Activated CD4-positive, alpha-beta memory T cell treated with anti-CD3 and anti-CD28 coated beads, Interleukin-2, amount 10 ng/mL, durations not matched to agents 7 days and 5 days (primary cell): ENCODE measurements around the gene STK32C. TPM values are rescaled to one million over a fixed set of nuclear protein-coding genes. Genes with fewer than 3 reads are reported as not detected.
"Not testable (repeated sequence)": the region's sequence is repeated elsewhere in the genome, so short reads cannot be mapped to it uniquely, and the experiment has no call there.

ENCODE experiments used
- CTCF ChIA-PET: fragments of 350-600 bp; sonication (Branson Sonifier 250); formaldehyde crosslinking; loops from one replicate; lab custom pipeline; 2021; ENCODE audit warnings: antibody characterized with exemption, inconsistent platforms; lab: Charles Lee
- POLR2A ChIA-PET: fragments of 350-600 bp; sonication (Branson Sonifier 250); formaldehyde crosslinking; loops from one replicate; lab custom pipeline; 2021; ENCODE audit warnings: antibody characterized with exemption; lab: Charles Lee
- DNase-seq: peaks from one replicate; pipeline ENCODE4 v3.0.0-alpha.2; 2020
- H3K27ac Mint-ChIP-seq: one replicate; pipeline ENCODE4 v1.8.0; 2021; ENCODE audit warnings: mild to moderate bottlenecking, mixed read lengths
- H3K27me3 Mint-ChIP-seq: one replicate; pipeline ENCODE4 v1.8.0; 2021; ENCODE audit warnings: mixed read lengths
- H3K36me3 Mint-ChIP-seq: one replicate; pipeline ENCODE4 v1.8.0; 2021; ENCODE audit warnings: low read depth, mixed read lengths
- H3K4me1 Mint-ChIP-seq: one replicate; pipeline ENCODE4 v1.8.0; 2021; ENCODE audit warnings: mixed read lengths
- H3K4me3 Mint-ChIP-seq: one replicate; pipeline ENCODE4 v1.8.0; 2021; ENCODE audit warnings: mild to moderate bottlenecking, mixed read lengths
- H3K9me3 Mint-ChIP-seq: one replicate; pipeline ENCODE4 v1.8.0; 2021; ENCODE audit warnings: mixed read lengths
- total RNA-seq, 2 experiments: library from RNA; stranded (reverse); gene quantifications; one replicate each; pipeline ENCODE4 v1.2.3, GENCODE V29; 2021

The STK32C gene
- total RNA-seq, 2 experiments from 2014 or later = 17.4 to 18.2 TPM

DNA sequence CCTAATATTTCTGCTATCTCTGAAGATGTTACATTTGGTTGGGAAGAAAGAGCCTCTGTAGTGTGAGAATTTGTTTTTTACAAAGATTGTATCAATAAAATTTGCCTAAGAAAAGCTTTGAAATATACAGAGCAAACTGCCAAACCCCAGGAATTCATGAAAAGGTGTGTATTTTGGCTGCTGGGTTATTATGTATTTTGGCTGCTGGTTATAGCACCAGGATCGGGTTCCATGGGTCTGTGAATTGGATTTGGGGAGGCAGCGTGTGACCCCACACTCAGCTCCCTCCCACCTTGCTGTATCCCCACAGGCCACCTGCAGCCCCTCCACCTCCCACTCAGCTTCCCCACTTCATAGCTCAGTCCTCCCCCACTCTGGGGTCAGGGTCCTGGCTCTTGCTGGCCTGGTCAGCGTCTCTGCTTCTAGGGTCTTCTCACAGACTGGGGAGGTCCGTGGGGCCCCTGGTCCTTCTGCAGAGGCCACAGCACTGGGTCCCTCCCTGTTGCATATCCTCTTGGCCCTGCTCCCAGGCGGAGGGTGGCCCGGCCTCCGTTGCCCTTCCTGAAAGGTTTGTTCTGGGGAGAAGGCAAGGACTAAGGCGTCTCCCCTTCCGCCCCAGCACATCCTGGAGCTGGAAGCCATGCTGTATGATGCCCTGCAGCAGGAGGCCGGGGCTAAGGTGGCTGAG lies 145.0 kb downstream of the STK32C start:
- Mint-ChIP-seq H3K27ac (peak overlapping the region; percentile 98), H3K4me1 (peaks cover 51% of the 10 kb centered on the region), H3K4me3 (no peak overlapping the region), H3K27me3 (no peaks in the 10 kb centered on the region), H3K36me3 (no peaks in the 10 kb centered on the region), H3K9me3 (no peaks in the 10 kb centered on the region)
- ChIA-PET CTCF (no interaction called here), POLR2A (interaction anchor here (0.7 to 0.8 kb wide), 2 partner anchors 10 to 168 kb away, joined by 4 read pairs; no protein-coding TSS in a partner anchor)
- no peak for DNase-seq

DNA sequence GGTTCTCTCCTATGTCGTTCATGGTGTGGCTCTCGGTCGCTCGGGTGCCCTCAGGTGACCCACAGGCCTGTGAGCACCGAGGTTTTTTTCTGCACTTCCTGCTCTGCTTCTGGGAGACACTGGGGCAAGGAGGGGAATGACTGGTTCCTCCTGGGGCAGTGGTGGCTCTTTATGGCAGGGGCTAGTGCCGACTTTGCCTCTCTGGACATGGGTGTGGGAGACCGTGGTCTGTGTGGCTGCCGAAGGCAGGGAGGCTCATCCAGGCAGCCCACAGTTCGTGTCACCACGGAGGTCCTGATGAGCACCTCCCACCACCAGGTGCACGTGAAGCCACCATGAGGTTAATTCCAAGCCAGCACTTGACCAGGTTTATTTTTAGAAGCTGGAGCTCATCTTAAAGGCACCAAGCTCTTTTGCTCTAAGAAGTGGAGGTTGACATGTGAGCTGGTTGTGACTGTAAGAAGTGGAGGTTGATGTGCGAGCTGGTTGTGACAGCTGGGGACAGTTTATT lies 145.7 kb downstream of the STK32C start:
- ChIA-PET CTCF (no interaction called here), POLR2A (interaction anchor here (0.7 to 0.8 kb wide), 2 partner anchors 10 to 169 kb away, joined by 4 read pairs; no protein-coding TSS in a partner anchor)
- no peaks in the 10 kb centered on the region for H3K27me3 Mint-ChIP-seq
- no peaks in the 10 kb centered on the region for H3K36me3 Mint-ChIP-seq
- H3K27ac Mint-ChIP-seq = peak overlapping the region; percentile 98
- DNase-seq = peak; percentile 67
- no peaks in the 10 kb centered on the region for H3K9me3 Mint-ChIP-seq
- H3K4me1 Mint-ChIP-seq = peaks cover 52% of the 10 kb centered on the region
- H3K4me3 Mint-ChIP-seq = peak overlapping the region; percentile 54

- H3K27me3 Mint-ChIP-seq, H3K4me3 Mint-ChIP-seq, POLR2A ChIA-PET, CTCF ChIA-PET, H3K9me3 Mint-ChIP-seq, H3K36me3 Mint-ChIP-seq: not testable (repeated sequence)
- H3K27ac Mint-ChIP-seq = peak overlapping the region; percentile 64
- peaks cover 43% of the 10 kb centered on the region for H3K4me1 Mint-ChIP-seq
- DNase-seq = peak; percentile 33
Measured at GRCh38 chr10:132160834-132161622, 146.7 kb downstream of the STK32C start.

DNA sequence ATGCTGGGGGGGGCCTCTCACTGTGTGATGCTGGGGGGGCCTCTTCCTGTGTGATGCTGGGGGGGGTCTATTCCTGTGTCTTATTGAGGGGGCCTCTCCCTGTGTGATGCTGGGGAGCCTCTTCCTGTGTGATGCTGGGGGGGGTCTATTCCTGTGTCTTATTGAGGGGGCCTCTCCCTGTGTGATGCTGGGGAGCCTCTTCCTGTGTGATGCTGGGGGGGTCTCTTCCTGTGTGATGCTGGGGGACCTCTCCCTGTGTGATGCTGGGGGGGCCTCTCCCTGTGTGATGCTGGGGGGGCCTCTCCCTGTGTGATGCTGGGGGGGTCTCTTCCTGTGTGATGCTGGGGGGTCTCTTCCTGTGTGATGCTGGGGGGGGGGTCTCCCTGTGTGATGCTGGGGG lies 147.5 kb downstream of the STK32C start:
- POLR2A ChIA-PET, H3K9me3 Mint-ChIP-seq, H3K4me3 Mint-ChIP-seq, H3K27me3 Mint-ChIP-seq, H3K36me3 Mint-ChIP-seq, CTCF ChIA-PET, DNase-seq: not testable (repeated sequence)
- Mint-ChIP-seq H3K4me1 (peaks cover 41% of the 10 kb centered on the region), H3K27ac (peak overlapping the region; percentile 85)

- DNase-seq = peak; percentile 62
- Mint-ChIP-seq H3K4me3 (peak overlapping the region; percentile 58), H3K4me1 (peaks cover 41% of the 10 kb centered on the region), H3K27ac (peak overlapping the region; percentile 85)
- H3K9me3 Mint-ChIP-seq, POLR2A ChIA-PET, CTCF ChIA-PET, H3K36me3 Mint-ChIP-seq, H3K27me3 Mint-ChIP-seq: not testable (repeated sequence)
Measured at GRCh38 chr10:132159302-132160230, 148.2 kb downstream of the STK32C start.

GRCh38 chr10:132158823-132159222 lies 148.9 kb downstream of the STK32C start:
- no peaks in the 10 kb centered on the region for H3K36me3 Mint-ChIP-seq
- H3K27ac Mint-ChIP-seq = peak overlapping the region; percentile 85
- peaks cover 38% of the 10 kb centered on the region for H3K4me1 Mint-ChIP-seq
- peak overlapping the region; percentile 58 for H3K4me3 Mint-ChIP-seq
- ChIA-PET POLR2A (no interaction called here), CTCF (no interaction called here)
- no peaks in the 10 kb centered on the region for H3K27me3 Mint-ChIP-seq
- peak; percentile 48 for DNase-seq
- no peaks in the 10 kb centered on the region for H3K9me3 Mint-ChIP-seq

GRCh38 chr10:132158122-132158741 lies 149.5 kb downstream of the STK32C start:
- H3K27ac Mint-ChIP-seq = no peak overlapping the region
- CTCF ChIA-PET = interaction anchor here (1.1 kb wide), 1 partner anchor 13 kb away, joined by 3 read pairs; no protein-coding TSS in a partner anchor
- peak; percentile 59 for DNase-seq
- no peaks in the 10 kb centered on the region for H3K27me3 Mint-ChIP-seq
- no peaks in the 10 kb centered on the region for H3K9me3 Mint-ChIP-seq
- H3K36me3 Mint-ChIP-seq = no peaks in the 10 kb centered on the region
- no peak overlapping the region for H3K4me3 Mint-ChIP-seq
- POLR2A ChIA-PET = no interaction called here
- H3K4me1 Mint-ChIP-seq = peaks cover 32% of the 10 kb centered on the region

Other genes starting within 250 kb of the STK32C start
- under 1 TPM; 0.83 to 0.90 TPM for gene JAKMIP3, start 242.0 kb downstream of the STK32C start, total RNA-seq
- gene DPYSL4, start 121.0 kb downstream of the STK32C start, total RNA-seq = 1 to 10 TPM; 5.4 to 6.7 TPM
- gene LRRC27, start 24.2 kb upstream of the STK32C start, total RNA-seq = 1 to 10 TPM; 3.3 to 3.9 TPM
- gene PWWP2B, start 89.2 kb upstream of the STK32C start, total RNA-seq = 1 to 10 TPM; 5.5 to 6.3 TPM
- 1 to 10 TPM; 9.3 to 9.5 TPM for gene INPP5A, start 229.8 kb upstream of the STK32C start, total RNA-seq